ENCODE results near the gene FGD6. TPM values are rescaled to one million over a fixed set of nuclear protein-coding genes. Genes with fewer than 3 reads are reported as not detected.

The FGD6 gene
- total RNA-seq, 1 experiment from 2014 or later: 18.2 TPM

DNA sequence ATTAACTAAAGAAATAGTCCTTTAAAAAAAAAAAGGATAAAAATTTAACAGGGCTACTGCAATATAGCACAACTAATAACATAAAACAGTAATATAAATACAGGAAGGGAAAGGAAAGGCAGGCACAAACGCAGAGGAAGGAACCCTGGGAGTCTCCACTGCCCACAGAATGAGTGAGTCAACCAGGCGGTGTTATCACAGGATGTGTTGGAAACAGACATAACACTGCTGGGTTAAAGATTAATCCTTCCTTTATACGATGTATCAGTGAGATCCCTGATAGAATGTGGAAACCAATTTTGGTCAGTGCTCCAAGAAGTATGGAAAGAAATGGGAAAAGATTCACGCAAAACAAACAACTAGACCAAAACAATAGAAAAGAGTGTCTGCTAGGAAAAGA, 47.9 kb downstream of the FGD6 start:
- H3K9me3 ChIP-seq (ENCODE audit: control insufficient read depth in 1 of 2, insufficient read depth in 1 of 2, low read depth in 1 of 2, low read length in 2 of 2): no peaks in the 10 kb centered on the region
- CTCF ChIA-PET: interaction anchor here (0.7 kb wide), 1 partner anchor 291 kb away, joined by 3 read pairs; no protein-coding TSS in a partner anchor
- no peaks in the 10 kb centered on the region for H4K20me1 ChIP-seq (ENCODE audit: insufficient read depth)
- H3K36me3 ChIP-seq (ENCODE audit: control insufficient read depth in 1 of 2, insufficient read depth in 2 of 2, low read length in 2 of 2): no peaks in the 10 kb centered on the region
- H3K27ac ChIP-seq (ENCODE audit: low read depth, low read length): peak overlapping the region; percentile 41
- no peaks in the 10 kb centered on the region for H3K9me2 ChIP-seq (ENCODE audit: insufficient read depth)
- POLR2A ChIA-PET: no interaction called here
- RAD21 ChIA-PET (ENCODE audit: low non-redundant PET in 1 of 2, low total read pairs in 2 of 2, uncharacterized antibody in 2 of 2, unreplicated experiment in 2 of 2): no interaction called here
- peak; percentile 62 for DNase-seq (ENCODE audit: low read depth, low spot score)
- H3K4me1 ChIP-seq (ENCODE audit: control insufficient read depth in 1 of 2, insufficient read depth in 2 of 2, low read length in 2 of 2): peaks cover 20 to 53% of the 10 kb centered on the region in 2 experiments
- H3K4me2 ChIP-seq (ENCODE audit: low read length): peak overlapping the region; percentile 55
- no peak overlapping the region; a peak in 1 of 4 replicates for H3K4me3 ChIP-seq (replicated peaks in 1 of 2; ENCODE audit: low read depth in 1 of 2, low read length in 2 of 2)
- H3K9ac ChIP-seq (ENCODE audit: low read length): no peak overlapping the region
- ATAC-seq: peak; percentile 93
- H3K79me2 ChIP-seq (ENCODE audit: insufficient read depth, low read length): no peaks in the 10 kb centered on the region
- H3K27me3 ChIP-seq (ENCODE audit: insufficient read depth, low read length): no peaks in the 10 kb centered on the region
- H2AFZ ChIP-seq (ENCODE audit: low read depth, low read length, poor library complexity, severe bottlenecking): no peak overlapping the region
- intact Hi-C loops (cut with micrococcal nuclease): no loop called here
- BruUV-seq (replicated peaks): no TSS peak
- TF ChIP-seq CEBPB (IDR thresholded peaks at IDR 0.05; ENCODE audit: low read depth) (peak; percentile 48; the same call in 1 of the 2 replicates), ZNF274 (IDR thresholded peaks at IDR 0.05; ENCODE audit: low read depth, low read length) (no peak), EGR1 (IDR thresholded peaks at IDR 0.05; ENCODE audit: low read depth) (no peak), POLR2A (IDR thresholded peaks at IDR 0.05; ENCODE audit: borderline replicate concordance, extremely low read depth, insufficient read depth, insufficient read length) (no peak), RAD21 (IDR thresholded peaks at IDR 0.05; ENCODE audit: low read depth) (peak; percentile 21; the same call in 1 of the 2 replicates), YY1 (IDR thresholded peaks at IDR 0.05; ENCODE audit: extremely low read depth, insufficient replicate concordance, low read depth, low read length) (no peak), ELF1 (IDR thresholded peaks at IDR 0.05; ENCODE audit: borderline replicate concordance, low read depth) (no peak), EZH2 (IDR thresholded peaks at IDR 0.05) (no peak), SIN3A (IDR thresholded peaks at IDR 0.05; ENCODE audit: low read depth) (no peak), POLR2AphosphoS5 (IDR thresholded peaks at IDR 0.05; ENCODE audit: low read depth, low read length) (no peak), CBX3 (IDR thresholded peaks at IDR 0.05; ENCODE audit: low read depth) (peak; percentile 87), SRF (IDR thresholded peaks at IDR 0.05; ENCODE audit: low read depth) (peak; percentile 50), EZH2phosphoT487 (IDR thresholded peaks at IDR 0.05; ENCODE audit: borderline replicate concordance) (no peak), JUND (IDR thresholded peaks at IDR 0.05) (peak; percentile 68), ZFX (IDR thresholded peaks at IDR 0.05) (no peak), TCF7L2 (IDR thresholded peaks at IDR 0.05; ENCODE audit: borderline replicate concordance, extremely low read depth, insufficient read depth, insufficient read length) (no peak), SP1 (IDR thresholded peaks at IDR 0.05; ENCODE audit: low read depth) (peak; percentile 80)
- TF ChIP-seq, protein P1, sequence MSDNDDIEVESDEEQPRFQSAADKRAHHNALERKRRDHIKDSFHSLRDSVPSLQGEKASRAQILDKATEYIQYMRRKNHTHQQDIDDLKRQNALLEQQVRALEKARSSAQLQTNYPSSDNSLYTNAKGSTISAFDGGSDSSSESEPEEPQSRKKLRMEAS (IDR thresholded peaks at IDR 0.05): no peak
- TF ChIP-seq, protein P2, sequence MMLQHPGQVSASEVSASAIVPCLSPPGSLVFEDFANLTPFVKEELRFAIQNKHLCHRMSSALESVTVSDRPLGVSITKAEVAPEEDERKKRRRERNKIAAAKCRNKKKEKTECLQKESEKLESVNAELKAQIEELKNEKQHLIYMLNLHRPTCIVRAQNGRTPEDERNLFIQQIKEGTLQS (IDR thresholded peaks at IDR 0.05): no peak
- TF ChIP-seq, protein P3, sequence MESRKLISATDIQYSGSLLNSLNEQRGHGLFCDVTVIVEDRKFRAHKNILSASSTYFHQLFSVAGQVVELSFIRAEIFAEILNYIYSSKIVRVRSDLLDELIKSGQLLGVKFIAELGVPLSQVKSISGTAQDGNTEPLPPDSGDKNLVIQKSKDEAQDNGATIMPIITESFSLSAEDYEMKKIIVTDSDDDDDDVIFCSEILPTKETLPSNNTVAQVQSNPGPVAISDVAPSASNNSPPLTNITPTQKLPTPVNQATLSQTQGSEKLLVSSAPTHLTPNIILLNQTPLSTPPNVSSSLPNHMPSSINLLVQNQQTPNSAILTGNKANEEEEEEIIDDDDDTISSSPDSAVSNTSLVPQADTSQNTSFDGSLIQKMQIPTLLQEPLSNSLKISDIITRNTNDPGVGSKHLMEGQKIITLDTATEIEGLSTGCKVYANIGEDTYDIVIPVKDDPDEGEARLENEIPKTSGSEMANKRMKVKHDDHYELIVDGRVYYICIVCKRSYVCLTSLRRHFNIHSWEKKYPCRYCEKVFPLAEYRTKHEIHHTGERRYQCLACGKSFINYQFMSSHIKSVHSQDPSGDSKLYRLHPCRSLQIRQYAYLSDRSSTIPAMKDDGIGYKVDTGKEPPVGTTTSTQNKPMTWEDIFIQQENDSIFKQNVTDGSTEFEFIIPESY (IDR thresholded peaks at IDR 0.05; ENCODE audit: extremely low read depth, insufficient replicate concordance, low read length): no peak
- TF ChIP-seq, protein P4, sequence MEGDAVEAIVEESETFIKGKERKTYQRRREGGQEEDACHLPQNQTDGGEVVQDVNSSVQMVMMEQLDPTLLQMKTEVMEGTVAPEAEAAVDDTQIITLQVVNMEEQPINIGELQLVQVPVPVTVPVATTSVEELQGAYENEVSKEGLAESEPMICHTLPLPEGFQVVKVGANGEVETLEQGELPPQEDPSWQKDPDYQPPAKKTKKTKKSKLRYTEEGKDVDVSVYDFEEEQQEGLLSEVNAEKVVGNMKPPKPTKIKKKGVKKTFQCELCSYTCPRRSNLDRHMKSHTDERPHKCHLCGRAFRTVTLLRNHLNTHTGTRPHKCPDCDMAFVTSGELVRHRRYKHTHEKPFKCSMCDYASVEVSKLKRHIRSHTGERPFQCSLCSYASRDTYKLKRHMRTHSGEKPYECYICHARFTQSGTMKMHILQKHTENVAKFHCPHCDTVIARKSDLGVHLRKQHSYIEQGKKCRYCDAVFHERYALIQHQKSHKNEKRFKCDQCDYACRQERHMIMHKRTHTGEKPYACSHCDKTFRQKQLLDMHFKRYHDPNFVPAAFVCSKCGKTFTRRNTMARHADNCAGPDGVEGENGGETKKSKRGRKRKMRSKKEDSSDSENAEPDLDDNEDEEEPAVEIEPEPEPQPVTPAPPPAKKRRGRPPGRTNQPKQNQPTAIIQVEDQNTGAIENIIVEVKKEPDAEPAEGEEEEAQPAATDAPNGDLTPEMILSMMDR (IDR thresholded peaks at IDR 0.05 in 2 of 3, conservative IDR thresholded peaks at IDR 0.05 in 1 of 3; ENCODE audit: borderline replicate concordance in 1 of 3, insufficient read depth in 1 of 3, low read depth in 2 of 3, low read length in 2 of 3): no peak
- TF ChIP-seq, protein P5, sequence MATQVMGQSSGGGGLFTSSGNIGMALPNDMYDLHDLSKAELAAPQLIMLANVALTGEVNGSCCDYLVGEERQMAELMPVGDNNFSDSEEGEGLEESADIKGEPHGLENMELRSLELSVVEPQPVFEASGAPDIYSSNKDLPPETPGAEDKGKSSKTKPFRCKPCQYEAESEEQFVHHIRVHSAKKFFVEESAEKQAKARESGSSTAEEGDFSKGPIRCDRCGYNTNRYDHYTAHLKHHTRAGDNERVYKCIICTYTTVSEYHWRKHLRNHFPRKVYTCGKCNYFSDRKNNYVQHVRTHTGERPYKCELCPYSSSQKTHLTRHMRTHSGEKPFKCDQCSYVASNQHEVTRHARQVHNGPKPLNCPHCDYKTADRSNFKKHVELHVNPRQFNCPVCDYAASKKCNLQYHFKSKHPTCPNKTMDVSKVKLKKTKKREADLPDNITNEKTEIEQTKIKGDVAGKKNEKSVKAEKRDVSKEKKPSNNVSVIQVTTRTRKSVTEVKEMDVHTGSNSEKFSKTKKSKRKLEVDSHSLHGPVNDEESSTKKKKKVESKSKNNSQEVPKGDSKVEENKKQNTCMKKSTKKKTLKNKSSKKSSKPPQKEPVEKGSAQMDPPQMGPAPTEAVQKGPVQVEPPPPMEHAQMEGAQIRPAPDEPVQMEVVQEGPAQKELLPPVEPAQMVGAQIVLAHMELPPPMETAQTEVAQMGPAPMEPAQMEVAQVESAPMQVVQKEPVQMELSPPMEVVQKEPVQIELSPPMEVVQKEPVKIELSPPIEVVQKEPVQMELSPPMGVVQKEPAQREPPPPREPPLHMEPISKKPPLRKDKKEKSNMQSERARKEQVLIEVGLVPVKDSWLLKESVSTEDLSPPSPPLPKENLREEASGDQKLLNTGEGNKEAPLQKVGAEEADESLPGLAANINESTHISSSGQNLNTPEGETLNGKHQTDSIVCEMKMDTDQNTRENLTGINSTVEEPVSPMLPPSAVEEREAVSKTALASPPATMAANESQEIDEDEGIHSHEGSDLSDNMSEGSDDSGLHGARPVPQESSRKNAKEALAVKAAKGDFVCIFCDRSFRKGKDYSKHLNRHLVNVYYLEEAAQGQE (IDR thresholded peaks at IDR 0.05; ENCODE audit: low read depth): no peak
